Hypothalamus (tissue), 51 donors: ENCODE results near the gene MANSC1.
"Not testable (repeated sequence)": the region's sequence is repeated elsewhere in the genome, so short reads cannot be mapped to it uniquely, and the experiment has no call there.

Experiments
- DNase-seq, 51 donors: peaks; one replicate each; lab custom pipeline; 2025; lab: John Stamatoyannopoulos, UW

The MANSC1 gene

GRCh38 chr12:12366701-12367481 lies 16.8 kb upstream of the MANSC1 start:
- peak in 1 of 51 donors; percentile 22 for DNase-seq

DNA sequence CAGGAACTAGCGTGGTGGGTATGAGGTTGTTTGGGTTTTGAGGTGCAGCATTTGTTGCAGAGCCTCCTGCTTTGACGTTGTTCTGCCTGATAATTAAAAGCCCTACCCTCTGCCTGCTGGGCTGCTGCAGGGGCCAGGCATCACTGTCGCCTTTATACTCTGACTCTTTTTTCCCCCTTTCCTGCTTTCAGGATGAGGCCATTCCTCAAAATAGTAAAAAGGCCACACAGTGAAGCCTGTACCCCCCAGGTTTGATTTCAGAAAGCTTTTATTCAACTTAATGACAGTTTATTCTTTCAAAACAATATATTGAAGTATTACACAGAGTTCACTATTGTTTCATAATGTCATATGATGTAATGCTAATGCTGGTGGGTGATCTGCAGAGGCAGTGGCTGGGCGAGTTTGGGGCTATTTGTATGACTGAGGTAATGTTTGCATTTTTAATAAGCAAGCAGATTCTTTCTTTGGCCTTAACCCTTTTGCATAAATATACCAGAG lies 15.9 kb upstream of the MANSC1 start:
- peak in 16 of 51 donors; percentile 6 to 74 (median 19) for DNase-seq

DNA sequence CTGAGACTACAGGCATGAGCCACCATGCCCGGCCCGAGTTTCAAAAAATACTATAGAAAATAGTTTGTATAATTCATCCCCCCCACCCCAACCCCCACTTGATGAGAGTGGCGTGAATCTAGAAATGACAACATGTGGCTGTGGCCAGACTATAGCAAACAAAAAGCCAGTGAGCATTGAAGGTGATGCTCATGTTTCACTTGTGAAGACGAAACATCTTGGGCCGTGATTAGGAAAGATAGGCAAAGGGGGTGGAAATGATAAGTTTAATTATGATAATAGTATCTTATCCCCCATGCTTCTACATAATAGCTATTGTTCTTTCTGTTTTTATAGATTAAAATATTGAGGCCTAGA lies 15.4 kb upstream of the MANSC1 start:
- no peak for DNase-seq

GRCh38 chr12:12364787-12365445 lies 14.9 kb upstream of the MANSC1 start:
- no peak for DNase-seq

DNA sequence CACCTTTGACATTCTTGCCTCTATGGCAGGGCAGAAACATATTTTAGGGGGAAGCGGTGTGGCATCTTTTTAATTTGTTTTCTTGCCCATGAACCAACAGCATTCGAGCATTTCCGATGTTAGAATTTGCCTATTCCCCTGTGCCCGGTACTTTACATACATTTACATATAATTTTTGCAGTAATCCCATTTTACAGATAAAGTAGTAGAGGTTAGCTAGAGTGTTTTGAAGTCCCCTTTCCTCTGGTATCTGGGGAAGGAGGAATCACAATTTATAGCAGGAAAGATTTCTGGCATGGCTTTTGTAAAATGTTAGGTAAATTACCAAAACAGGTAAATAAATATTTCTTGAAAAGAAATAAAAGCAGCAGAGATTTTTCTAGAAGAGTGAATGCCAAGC lies 8.5 kb upstream of the MANSC1 start:
- DNase-seq: no peak

- DNase-seq: peak in 3 of 51 donors; percentile 10 to 83 (median 61)
Observed at GRCh38 chr12:12357719-12358461, 7.8 kb upstream of the MANSC1 start.

DNA sequence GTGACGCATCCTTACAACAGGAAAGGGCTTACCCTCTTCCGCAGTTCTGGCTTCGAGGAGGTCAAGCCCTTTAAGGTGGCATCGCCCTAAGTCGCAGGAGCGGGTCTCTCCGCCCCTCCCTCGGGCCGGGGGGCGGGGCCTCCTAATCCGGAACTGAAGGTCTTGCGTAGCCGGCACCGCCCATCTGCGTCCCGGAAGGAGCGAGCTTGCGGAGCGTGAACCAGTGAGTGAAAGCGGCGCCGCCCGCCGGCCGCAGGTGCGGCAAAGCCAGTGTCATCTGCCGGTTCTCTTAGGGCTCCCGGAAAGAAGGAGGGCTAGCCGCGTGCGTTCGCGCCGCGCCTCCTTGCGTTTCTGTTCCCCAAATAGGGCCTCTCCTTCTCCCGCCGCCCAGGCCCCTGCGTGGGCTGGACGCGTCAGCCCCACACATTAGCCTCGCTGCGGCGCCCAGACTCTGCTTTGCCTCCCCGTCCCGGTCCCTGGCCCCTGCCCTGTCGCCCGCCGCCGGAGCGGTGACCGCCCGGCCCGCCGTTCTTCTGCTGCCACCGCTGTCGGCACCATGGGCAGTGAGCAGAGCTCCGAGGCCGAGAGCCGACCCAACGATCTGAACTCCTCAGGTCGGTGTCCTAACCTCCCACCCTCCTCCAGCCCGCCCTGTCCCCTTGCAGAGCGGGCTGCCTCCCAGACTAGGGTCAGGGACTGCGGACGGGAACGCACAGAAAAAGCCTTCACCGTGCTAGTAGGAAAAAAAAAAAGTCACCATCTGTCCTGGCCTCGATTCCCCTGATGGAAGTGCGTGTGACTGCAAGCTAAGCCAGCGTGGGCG lies 7.1 kb upstream of the MANSC1 start, which contains the start of gene BORCS5:
Gene BORCS5 (plus strand): TSS at position 183 of the 823 bp plus-strand sequence. CDS start 374 bp downstream, at position 557.
- DNase-seq: peak; percentile 45 to 98 (median 93)

DNA sequence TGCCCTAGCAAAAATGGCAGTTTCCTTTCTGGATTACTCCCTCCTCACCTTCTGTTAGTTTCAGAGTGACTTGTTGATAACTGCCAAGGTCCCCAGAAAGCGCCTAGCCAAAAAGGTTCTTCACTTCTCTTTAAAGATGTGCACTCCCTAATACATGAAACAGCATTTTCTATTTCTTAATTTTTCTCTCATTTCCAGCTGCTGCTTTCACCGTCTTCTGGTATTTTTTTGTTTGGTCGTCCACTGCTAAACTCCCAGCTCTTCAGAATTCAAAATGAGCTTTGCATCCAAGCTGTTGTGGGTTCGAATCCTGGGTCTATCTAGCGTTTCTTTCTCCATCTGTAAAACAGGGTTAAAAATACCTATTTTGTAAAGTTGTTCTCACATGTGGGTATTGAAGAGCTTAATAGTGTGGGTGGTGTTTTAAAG lies 6.4 kb upstream of the MANSC1 start:
- DNase-seq: no peak

GRCh38 chr12:12353807-12354206 lies 3.8 kb upstream of the MANSC1 start:
- DNase-seq: no peak

- DNase-seq: no peak
Observed at GRCh38 chr12:12353276-12353675, 3.2 kb upstream of the MANSC1 start.

GRCh38 chr12:12351468-12352185 lies 1.6 kb upstream of the MANSC1 start:
- not testable (repeated sequence) for DNase-seq

DNA sequence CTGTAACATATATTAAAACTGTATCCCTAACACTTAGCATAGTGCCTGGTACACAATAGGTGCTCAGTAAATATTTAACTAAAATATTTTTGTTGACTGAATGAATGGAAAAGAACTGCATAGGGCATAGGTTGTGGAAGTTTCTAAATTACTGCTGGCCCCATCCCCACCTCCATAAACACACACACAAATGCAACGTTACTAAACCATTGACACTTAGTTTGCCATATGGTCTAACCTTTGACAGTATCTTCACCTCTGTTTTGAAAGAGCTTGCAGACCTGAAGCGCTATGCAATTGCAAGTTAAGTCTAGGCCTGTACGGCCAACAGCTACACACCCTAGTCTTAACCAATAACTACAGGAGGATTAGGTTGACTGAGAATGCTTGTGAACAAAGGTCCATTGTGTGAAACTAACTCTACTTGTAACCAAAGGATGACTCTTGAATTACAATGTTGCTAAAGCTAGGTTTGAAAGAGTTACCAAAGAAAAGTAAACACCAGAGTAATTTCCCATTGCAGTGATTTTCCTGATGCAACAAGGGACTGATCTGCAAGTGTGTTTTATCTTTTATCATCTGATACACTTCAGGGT lies 924 bp upstream of the MANSC1 start:
- DNase-seq: peak in 1 of 51 donors; percentile 12

- DNase-seq: no peak
Observed at GRCh38 chr12:12338527-12339168, 11.4 kb downstream of the MANSC1 start.

DNA sequence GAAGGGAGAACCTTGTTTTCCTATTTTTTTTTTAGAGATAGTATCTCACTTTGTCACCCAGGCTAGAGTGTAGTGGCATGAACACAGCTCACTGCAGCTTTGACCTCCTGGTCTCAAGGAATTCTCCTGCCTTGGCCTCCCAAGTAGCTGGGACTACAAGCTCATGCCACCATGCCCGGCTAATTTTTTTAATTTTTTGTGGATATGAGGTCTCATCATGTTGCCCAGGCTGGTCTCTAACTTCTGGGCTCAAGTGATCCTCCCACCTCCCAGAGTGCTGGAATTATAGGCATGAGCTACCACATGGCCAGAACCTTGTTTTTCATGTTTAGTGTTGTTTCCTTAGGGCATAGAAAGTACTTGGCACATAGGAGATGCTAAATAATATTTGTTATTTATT lies 13.5 kb downstream of the MANSC1 start:
- no peak for DNase-seq

GRCh38 chr12:12336049-12336411 lies 14.0 kb downstream of the MANSC1 start:
- no peak for DNase-seq

DNA sequence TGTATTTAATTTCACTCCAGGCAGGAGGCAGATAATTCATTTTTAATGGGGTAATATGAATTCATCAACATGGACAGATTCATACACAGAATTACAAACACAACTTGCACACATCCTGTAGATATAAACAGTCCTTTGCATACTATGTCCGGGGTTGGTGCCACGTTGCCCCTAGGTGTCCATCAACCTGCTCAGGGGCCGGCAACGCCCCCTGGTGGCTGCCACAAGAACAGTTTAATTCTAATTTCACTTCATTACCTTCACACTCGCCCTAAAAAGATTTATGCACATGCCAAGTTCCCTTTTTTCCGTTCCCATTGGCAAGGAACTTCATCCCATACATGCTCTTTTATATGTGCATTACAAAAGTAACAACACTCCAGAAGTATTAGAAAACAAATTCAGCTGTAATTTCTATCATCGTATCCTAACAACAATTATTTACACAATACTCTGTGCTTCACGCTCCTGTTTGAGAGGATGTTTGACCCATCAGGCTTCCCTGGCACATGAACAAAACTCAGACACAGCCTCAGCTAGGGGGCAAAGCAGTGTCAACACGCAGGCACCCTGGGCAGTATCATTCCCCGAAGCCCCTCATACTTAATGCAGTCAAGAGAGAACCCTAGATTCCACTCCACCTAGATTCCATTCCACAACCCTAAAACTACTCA lies 15.5 kb downstream of the MANSC1 start:
- peak in 23 of 51 donors; percentile 1 to 51 (median 15) for DNase-seq

GRCh38 chr12:12333407-12334366 lies 16.4 kb downstream of the MANSC1 start:
- DNase-seq: peak in 1 of 51 donors; percentile 10
